Measurements from ENCODE around the gene NR3C2.
"Not testable (repeated sequence)": the region's sequence is repeated elsewhere in the genome, so short reads cannot be mapped to it uniquely, and the experiment has no call there.

NR3C2 gene

GRCh38 chr4:148373093-148373492 is 69.1 kb downstream of the NR3C2 start:
- no peak for DNase-seq

GRCh38 chr4:148369919-148370318 is 72.3 kb downstream of the NR3C2 start:
- DNase-seq = no peak

- no peak for DNase-seq
Observed at GRCh38 chr4:148367756-148368155, 74.5 kb downstream of the NR3C2 start.

GRCh38 chr4:148366251-148366650 is 76.0 kb downstream of the NR3C2 start:
- DNase-seq = no peak

- DNase-seq = no peak
Observed at GRCh38 chr4:148364525-148364924, 77.7 kb downstream of the NR3C2 start.

GRCh38 chr4:148359769-148360168 is 82.4 kb downstream of the NR3C2 start:
- DNase-seq = no peak

- DNase-seq = no peak
Observed at GRCh38 chr4:148355442-148356123, 86.6 kb downstream of the NR3C2 start.

- no peak for DNase-seq
Observed at GRCh38 chr4:148354186-148354585, 88.0 kb downstream of the NR3C2 start.

GRCh38 chr4:148353571-148353970 is 88.6 kb downstream of the NR3C2 start:
- no peak for DNase-seq

GRCh38 chr4:148349153-148349552 is 93.1 kb downstream of the NR3C2 start:
- DNase-seq = no peak

GRCh38 chr4:148346657-148347056 is 95.6 kb downstream of the NR3C2 start:
- DNase-seq = no peak

GRCh38 chr4:148345509-148345908 is 96.7 kb downstream of the NR3C2 start:
- no peak for DNase-seq

- no peak for DNase-seq
Observed at GRCh38 chr4:148344941-148345340, 97.3 kb downstream of the NR3C2 start.

GRCh38 chr4:148344352-148344751 is 97.9 kb downstream of the NR3C2 start:
- no peak for DNase-seq

GRCh38 chr4:148341980-148342800 is 100.0 kb downstream of the NR3C2 start:
- DNase-seq = no peak

- DNase-seq = no peak
Observed at GRCh38 chr4:148335133-148335532, 107.1 kb downstream of the NR3C2 start.

- DNase-seq = no peak
Observed at GRCh38 chr4:148333265-148333664, 108.9 kb downstream of the NR3C2 start.

GRCh38 chr4:148332486-148332885 is 109.7 kb downstream of the NR3C2 start:
- DNase-seq = no peak

- DNase-seq = no peak
Observed at GRCh38 chr4:148330724-148331123, 111.5 kb downstream of the NR3C2 start.

GRCh38 chr4:148330161-148330560 is 112.1 kb downstream of the NR3C2 start:
- DNase-seq = no peak

GRCh38 chr4:148329751-148330150 is 112.5 kb downstream of the NR3C2 start:
- DNase-seq = no peak

- DNase-seq = no peak
Observed at GRCh38 chr4:148327683-148328082, 114.5 kb downstream of the NR3C2 start.

GRCh38 chr4:148323316-148323715 is 118.9 kb downstream of the NR3C2 start:
- not testable (repeated sequence) for DNase-seq

Measured in anterior cingulate cortex (tissue), 58 donors.